Activated CD4-positive, alpha-beta T cell treated with anti-CD3 and anti-CD28 coated beads, Interleukin-2, amount 50 U/mL, for 4 hours (primary cell): ENCODE measurements around the gene P2RY6.

Source experiments
- DNase-seq, 2 experiments: peaks; one replicate each; pipeline ENCODE4 v3.0.0-alpha.2; 2020

Gene P2RY6

DNA sequence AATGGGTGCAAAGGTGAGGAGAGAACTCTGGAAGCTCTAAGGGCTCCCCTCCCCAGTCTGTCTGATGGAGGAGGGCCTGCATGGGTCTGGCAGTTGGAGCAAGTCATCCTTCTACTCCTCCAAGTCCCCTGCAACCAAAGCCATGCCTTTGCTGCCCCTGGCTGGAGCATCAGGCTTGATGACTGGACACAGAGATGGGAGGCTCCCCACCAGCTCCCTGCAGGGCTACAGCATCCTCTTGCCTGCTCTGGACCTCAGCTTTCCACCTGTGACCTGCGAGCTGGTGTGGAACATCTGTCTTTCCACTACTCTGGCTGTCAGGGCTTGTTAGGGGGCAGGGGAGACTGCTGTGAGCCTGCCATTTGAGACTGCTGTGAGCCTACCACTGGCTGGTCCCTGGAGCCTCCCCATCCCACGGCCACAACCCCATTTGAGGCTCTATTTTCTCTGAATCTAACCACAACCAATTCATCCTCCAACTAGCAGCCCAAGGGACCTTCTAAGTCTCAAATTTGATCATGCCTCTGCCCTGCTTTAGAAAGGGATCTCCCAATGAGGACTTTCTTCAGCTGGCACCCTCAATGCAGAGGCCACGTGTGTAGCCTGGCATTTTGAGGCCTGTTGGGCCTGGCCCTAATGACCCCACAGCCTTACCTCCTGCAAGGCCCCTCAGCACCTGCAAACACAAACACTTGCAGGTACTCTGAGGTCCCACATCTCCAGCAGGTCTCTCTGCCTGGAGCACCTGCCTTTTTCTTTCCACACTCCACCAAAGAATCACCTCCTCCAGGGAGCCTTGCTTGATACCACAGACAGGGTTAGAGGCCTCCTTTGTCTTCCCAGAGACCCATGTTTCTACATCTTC is 9.9 kb downstream of the P2RY6 start:
- DNase-seq: no peak

GRCh38 chr11:73283276-73284000 is 11.3 kb downstream of the P2RY6 start:
- no peak for DNase-seq

DNA sequence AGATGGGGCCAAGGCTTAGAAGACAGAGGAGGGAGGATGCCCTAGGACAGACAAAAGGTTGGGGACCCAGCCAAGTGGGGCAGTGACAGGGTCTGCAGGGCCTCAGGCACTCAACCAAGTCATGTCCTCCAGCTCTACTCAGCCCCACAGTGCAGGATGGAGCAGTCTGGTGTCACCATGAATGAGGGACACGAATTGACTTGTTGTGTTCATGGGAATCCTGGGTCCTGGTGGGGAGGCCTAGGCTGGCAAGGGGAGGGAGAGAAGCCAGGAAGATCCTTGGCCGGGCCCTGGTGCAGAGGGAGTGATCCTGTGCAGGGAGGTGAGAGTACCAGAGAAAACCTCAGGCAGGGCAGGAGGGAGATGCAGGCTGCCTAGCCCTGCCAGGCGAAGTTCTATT is 12.0 kb downstream of the P2RY6 start:
- DNase-seq: no peak

- no peak for DNase-seq
Measured at GRCh38 chr11:73285721-73286120, 13.6 kb downstream of the P2RY6 start.

DNA sequence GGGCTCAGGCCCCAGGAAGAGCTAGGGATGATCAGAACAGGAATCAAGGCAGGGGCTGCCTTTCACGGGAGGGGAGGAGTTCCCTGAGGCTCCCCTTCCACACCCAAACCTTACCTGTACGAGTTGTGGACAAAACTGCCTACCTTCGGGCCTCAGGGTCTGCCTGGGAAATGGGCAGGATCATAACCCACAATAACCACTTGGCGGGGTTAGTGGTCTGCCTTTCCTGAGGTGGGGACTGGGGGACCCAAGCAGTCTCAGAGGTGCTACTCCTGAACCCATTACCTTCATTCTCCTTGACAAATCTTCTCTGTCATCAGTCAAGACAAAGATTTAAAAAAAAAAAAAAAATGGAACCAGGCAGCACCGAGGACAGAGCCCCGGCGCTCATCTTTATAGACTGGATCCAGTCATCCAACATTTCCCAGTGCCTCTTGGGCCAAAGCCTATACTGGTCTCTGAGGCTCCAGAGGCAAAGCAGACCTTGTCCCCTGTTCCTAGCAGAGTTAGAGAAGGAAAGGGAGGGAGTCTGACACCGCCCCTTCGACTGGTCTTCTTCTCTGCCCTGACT is 14.2 kb downstream of the P2RY6 start:
- no peak for DNase-seq

- no peak for DNase-seq
Measured at GRCh38 chr11:73287400-73288101, 15.4 kb downstream of the P2RY6 start.

DNA sequence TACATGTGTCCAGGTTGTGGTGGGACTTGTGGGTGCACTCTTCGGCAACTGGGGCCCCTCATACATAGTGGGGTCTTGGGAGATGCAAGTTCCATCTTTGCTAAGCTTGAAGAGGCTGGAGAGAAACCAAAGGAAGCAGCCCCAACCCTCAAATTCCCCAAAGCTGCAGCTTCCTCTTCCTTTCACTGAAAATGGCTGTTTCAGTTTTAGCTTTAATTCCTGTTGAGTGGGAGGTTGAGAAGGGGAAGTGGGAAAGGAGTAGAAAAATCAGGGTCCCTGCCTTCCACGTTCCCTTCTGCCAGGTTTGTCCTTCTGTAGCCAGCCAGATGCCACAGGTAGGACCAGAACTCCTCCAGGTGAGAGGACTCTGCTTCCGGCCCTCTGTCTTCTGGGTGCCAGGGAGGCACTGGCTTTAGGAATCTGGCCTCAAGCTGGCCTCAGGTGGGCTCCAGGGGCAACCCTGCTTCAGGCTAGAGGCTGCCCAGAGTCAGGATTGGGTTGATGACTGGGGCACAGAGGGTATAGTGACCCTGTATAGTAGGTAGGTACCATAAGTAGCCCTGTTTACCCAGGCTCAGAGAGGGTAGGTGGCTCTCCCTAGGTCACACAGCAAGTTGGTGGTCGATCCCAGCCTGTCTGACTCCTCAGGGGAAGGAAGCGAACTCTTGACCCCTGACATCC is 16.2 kb downstream of the P2RY6 start:
- no peak for DNase-seq

GRCh38 chr11:73288873-73289707 is 17.0 kb downstream of the P2RY6 start:
- peak; percentile 18 to 19 for DNase-seq

DNA sequence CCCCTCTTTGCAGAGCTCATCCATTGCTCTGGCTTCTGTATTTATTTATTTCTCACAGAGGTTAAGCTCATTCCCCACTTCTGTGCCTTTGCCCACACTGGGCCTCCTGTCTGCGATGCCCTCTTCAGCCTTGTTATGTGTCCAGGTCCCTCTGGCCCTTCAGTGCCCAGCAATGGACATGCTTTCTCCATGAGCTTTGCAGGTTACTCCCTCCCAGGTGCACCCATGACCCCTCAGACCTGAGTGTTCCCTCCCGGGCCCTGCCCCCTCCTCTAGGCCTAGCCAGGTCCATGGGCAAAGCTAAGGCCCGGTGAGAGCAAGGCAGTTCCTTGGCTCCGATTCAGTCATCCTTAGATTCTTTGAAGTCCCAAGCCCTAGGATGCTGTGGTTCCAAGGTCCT is 18.4 kb downstream of the P2RY6 start:
- no peak for DNase-seq

- no peak for DNase-seq
Measured at GRCh38 chr11:73291196-73291595, 19.1 kb downstream of the P2RY6 start.

DNA sequence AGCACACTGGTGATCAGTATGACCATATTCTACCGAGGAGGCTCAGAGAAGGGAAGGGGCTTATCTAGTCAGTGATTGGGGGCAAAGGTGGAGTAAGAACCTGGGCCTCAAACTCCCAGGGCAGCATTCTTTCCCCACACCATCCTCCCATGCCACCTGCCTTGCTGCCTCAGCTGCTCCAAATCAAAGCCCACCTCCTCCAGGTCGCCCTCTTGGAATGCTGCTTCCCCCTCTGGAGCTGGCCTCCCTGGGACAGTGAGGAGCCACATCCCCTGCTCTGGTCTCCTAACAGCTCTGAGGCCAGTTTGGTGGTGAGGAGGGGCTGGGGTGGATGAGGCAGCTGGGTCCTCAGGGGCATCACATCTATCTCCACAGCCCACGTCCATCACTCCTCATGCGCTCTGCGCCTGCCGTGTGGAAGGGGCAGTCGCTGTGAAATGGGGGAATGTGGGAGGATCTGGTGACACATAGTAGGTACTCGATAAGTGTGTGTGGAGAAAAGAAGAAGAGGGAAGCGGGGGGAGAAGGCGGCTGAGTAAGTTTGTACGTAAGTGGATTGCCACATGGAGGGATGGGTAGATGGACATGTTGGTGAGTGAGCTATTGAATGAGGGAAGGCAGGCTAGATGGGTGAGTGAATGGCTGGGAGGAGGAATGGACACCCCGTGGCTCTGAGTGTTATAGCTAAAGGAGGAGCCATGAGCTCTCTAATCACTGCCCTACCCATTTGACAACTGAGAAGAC is 19.8 kb downstream of the P2RY6 start:
- no peak for DNase-seq

DNA sequence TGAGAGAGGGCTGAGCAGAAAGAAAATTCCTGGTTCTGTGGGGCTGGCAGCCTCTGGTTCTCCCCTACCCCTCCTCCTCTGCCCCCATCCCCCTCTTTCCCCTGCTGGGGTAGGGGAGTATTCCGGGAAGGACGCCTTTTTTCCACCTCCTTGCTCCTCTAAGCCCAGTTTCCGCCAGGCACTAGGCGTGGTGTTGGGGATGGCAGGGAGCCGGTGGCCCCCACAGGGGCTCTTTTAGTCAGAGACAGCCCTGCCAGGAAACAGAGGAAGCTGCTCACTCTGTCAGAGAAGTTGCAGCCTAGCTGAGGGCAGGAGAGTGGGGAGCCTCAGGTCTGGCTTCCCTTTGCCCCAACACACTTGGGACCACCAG is 20.4 kb downstream of the P2RY6 start:
- no peak for DNase-seq

GRCh38 chr11:73293356-73293936 is 21.3 kb downstream of the P2RY6 start:
- no peak for DNase-seq

DNA sequence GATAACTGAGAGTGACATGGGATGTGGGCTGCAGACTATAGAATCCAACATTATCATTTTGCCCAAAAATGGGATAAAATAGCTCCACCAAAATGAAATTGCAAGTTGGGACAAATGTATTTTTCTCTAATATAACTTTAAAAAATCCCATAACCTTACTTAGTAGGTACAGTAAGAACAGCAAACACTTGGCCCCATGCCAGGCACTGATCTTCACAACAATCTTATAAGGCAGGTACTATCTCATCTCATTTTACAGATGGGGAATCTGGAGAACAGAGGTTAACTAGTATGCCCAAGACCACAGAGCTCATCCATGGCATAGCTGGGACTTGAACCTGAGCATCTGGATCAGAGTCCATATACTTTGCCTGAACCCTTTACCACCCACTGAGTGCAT is 22.5 kb downstream of the P2RY6 start:
- DNase-seq: no peak

GRCh38 chr11:73295241-73295995 is 23.3 kb downstream of the P2RY6 start:
- DNase-seq: peak; percentile 62 to 72

GRCh38 chr11:73295996-73296318 is 23.8 kb downstream of the P2RY6 start:
- DNase-seq: no peak

DNA sequence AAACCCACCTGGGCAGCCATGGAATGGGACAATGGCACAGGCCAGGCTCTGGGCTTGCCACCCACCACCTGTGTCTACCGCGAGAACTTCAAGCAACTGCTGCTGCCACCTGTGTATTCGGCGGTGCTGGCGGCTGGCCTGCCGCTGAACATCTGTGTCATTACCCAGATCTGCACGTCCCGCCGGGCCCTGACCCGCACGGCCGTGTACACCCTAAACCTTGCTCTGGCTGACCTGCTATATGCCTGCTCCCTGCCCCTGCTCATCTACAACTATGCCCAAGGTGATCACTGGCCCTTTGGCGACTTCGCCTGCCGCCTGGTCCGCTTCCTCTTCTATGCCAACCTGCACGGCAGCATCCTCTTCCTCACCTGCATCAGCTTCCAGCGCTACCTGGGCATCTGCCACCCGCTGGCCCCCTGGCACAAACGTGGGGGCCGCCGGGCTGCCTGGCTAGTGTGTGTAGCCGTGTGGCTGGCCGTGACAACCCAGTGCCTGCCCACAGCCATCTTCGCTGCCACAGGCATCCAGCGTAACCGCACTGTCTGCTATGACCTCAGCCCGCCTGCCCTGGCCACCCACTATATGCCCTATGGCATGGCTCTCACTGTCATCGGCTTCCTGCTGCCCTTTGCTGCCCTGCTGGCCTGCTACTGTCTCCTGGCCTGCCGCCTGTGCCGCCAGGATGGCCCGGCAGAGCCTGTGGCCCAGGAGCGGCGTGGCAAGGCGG is 24.5 kb downstream of the P2RY6 start:
- no peak for DNase-seq

DNA sequence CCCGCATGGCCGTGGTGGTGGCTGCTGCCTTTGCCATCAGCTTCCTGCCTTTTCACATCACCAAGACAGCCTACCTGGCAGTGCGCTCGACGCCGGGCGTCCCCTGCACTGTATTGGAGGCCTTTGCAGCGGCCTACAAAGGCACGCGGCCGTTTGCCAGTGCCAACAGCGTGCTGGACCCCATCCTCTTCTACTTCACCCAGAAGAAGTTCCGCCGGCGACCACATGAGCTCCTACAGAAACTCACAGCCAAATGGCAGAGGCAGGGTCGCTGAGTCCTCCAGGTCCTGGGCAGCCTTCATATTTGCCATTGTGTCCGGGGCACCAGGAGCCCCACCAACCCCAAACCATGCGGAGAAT is 25.1 kb downstream of the P2RY6 start:
- no peak for DNase-seq

DNA sequence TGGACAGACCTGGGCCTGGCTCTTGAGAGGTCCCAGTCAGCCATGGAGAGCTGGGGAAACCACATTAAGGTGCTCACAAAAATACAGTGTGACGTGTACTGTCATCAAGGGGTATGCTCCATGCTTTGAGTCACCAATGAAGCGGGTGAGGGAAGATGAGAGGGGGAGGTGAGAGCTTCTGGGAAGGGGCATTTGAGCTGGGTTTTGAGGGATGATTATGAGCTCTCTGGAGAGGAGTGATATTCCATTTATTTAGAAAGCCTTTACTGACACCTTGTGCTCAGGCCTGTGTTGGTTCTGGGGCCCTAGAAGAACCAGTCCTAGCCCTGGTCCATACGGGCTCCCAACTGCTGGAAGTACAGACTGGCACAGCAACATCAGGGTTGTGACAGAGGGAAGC is 25.6 kb downstream of the P2RY6 start:
- DNase-seq: no peak
